ENCODE measurements around the gene IGFLR1.
A peak's percentile ranks its signal among the peaks of the same experiment; 100 is the strongest.
"Not testable (repeated sequence)": the region's sequence is repeated elsewhere in the genome, so short reads cannot be mapped to it uniquely, and the experiment has no call there.

The IGFLR1 gene

DNA sequence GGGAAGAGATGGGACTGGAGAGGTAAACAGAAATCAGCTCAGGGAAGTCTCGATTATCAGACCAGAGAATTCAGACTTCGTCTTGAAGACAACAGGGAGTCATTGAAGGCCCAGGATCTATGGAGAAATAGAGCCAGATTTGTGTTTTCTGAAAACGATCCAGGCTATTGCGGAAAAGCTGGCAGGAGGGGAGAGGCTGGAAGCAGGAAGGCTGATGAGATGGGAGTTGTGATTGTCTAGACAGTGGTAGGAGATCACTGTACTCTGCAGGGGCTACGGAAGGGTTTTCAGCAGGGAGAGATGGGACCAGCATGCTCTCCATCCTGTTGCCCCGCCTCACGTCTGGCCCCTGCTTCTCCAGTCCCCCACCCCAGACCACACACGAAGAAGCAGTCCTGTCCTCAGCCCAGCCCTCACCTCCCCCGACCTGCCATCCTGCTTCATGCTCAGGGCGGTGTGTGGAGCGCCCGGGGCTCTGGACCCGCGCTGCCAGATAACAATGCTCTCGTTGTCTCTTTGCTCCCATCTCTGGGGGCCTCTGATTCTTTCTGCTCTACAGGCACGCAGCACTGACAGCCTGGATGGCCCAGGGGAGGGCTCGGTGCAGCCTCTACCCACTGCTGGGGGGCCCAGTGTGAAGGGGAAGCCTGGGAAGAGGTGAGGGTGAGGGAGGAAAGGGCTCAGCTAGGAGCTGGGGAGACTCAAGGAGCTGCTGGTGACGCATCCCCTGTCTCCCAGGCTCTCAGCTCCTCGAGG lies 35.0 kb upstream of the IGFLR1 start:
- DNase-seq, result peak in 23 of 56 donors; percentile 9 to 55 (median 34)

DNA sequence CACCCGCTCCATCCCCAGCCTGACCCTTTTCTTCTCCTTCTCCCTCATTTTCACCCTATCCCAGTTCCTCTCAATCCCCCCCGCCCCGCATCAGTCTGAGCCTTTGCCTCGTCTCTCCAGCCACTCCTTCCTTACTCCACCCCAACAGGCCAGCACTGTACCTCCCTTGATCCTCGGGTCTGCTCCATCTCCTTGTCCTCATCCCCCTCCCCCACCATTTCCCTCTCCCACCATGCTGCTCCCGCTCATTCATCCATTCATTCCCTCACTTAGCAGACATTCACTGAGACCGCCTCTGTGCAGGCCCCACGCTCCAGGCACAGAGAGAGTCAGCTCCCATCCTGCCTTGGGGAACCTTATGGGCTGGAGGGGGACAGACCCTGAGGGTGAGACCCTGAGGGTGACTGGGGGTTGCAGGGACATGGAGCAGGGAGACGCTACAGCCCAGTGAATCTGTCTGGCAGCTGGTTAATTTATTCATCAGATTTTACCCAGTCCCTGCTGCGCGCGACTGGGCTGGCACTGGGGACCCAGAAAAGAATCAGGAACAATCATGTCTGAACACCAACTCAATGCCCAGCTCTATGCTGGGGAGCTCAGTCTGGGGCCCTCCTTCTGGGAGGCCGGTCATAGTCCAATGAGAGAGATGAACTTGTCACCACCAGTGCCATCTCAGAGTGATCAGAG lies 34.0 kb upstream of the IGFLR1 start:
- DNase-seq, result peak in 3 of 56 donors; percentile 18 to 33 (median 28)

DNA sequence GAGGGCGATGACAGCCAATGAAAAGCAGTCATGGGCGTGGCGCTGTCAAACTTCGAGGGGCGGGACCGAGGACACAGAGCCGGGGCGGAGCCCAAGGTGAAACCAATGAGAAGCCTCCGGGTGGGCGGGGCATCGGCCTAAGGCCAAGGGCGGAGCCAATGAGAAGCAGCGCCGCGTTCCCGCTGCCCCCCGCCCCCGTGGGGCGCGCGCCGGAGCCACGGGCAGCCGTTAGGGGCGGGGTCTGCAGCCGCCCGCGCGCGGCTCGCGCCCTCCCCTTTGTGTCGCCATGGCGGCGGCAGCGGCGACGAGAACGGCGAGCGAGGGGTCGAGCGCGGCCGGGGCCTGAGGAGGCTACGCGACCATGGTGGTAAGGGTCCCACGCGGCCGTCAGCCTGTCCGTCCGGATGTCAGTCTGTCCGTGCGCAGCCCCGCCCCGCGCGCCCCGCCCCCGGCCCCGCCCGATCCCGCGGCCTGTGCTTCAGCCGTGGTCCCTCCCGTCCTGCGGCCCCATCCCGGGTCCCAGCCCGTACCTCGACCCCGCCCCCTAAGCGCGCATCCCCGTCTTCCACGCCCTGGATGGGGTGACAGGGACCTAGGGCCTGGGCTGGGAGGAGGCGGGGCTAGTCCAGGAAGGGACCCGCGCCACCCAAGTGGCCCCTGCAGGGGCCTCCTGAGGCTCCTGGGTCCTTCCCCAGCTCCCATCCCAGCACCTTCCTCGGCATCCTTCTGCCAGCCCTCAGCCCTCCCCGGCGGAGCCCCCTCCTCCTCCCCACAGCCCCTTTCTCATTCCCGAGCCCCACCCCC lies 33.2 kb upstream of the IGFLR1 start, which contains the start of gene ARHGAP33:
TSS of gene ARHGAP33 (plus strand) at position 267 of the 804 bp plus-strand sequence. CDS start at position 362, 95 bp downstream.
- DNase-seq, result peak; percentile 56 to 99 (median 95)

DNA sequence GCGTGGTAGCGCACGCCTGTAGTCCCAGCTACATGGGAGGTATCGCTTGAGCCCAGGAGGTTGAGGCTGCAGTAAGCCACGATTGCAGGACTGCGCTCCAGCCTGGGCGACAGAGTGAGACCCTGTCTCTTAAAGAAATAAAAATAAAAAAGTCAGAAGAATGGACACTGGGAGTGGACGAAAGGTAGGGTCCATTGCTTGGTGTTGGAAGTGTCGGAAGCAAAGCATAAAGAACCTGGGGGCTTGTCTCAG lies 32.7 kb upstream of the IGFLR1 start:
- DNase-seq, result no peak

DNA sequence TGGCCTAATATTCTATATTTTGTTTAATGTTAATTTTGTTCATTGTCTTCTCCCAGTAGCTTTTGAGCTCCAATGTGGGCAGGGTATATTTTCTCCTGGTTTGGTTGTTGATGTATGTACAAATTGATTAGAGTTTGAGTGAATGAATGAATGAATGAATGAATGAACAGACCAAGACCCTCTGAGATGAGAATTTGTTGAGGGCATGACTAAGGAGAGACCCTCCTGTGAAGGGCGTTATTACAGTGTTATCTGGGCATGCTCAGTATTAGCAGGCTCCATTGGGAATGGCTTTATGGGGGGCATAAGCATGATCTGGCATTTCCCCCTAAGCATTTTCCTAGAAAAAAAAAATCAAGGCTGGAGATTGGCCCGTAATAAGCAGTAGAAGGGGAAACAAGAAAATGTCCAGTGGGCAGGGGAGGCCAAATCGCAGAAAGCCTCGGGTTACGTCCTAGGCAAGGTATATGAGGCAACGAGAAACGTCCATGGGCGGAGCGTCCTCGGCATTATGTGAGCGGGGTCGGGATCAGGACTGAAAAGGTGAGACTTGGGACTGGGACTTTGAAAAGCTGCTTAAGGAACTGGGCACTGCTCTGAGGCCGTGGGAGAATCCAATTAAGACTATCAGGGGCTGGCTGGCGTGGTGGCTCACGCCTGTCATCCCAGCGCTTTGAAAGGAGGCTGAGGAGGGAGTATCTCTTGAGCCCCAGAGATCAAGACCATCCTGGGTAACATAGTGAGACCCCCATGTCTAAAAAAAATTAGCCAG lies 32.2 kb upstream of the IGFLR1 start:
- no peak for DNase-seq

DNA sequence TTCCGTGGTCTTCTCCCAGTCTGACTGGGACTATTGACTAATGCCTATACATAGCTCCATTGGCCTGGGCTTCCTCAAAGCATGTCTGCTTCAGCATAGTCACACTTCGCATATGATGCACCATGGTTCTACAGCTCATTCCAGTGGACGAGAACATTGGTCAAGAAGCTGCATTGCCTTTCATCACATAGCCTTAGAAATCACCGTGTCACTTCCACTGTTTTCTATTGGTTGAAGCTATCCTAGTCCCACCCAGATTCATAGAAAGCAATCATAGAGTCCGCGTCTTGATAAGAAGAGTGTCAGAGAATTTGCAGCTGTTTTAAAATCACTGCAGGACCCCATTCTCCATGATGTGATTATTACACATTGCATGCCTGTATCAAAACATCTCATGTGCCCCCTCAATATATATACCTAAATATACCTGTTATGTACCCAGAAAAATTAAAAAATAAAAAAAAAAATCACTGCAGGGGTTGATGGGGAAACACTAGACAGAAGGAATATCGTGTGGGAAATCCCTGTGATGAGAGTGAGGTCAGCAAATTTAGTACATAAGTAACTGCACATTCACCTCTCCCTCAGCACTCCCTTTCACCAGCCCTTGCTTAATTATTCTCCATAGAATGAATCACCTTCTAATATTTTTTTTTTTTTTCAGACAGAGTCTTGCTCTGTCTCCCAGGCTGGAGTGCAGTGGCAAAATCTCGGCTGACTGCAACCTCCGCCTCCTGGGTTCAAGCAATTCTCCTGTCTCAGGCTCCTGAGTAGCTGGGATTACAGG lies 31.0 kb upstream of the IGFLR1 start:
- no peak for DNase-seq

DNA sequence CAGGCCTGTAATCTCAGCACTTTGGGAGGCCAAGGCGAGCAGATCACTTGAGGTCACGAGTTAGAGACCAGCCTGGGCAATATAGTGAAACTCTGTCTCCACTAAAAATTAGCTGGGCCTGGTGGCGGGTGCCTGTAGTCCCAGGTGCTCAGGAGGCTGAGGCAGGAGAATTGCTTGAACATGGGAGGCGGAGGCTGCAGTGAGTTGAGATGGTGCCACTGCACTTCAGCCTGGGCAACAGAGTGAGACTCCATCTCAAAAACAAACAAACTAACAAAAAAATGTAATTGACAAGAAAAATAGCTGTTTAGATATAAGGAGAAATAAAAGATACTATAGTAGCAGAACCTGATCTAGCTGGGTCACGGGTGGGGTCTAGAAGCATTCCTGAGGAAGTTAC lies 30.1 kb upstream of the IGFLR1 start:
- not testable (repeated sequence) for DNase-seq

DNA sequence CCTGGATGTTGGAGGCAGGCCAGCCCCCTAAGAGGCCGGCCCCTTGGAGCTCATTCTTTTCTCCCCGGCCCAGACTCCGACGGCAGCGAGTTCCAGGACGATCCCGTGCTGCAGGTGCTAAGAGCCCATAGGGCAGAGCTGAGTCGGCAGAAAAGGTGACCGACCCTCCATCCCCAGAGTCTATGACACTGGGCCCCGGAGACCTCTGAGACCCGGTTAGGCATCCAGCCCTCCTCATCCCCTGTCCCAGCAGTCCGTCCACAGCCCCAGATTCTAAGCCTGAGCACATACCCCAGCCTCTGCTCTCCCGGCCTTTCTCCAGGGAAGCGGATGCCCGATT lies 25.8 kb upstream of the IGFLR1 start:
- no peak for DNase-seq

DNA sequence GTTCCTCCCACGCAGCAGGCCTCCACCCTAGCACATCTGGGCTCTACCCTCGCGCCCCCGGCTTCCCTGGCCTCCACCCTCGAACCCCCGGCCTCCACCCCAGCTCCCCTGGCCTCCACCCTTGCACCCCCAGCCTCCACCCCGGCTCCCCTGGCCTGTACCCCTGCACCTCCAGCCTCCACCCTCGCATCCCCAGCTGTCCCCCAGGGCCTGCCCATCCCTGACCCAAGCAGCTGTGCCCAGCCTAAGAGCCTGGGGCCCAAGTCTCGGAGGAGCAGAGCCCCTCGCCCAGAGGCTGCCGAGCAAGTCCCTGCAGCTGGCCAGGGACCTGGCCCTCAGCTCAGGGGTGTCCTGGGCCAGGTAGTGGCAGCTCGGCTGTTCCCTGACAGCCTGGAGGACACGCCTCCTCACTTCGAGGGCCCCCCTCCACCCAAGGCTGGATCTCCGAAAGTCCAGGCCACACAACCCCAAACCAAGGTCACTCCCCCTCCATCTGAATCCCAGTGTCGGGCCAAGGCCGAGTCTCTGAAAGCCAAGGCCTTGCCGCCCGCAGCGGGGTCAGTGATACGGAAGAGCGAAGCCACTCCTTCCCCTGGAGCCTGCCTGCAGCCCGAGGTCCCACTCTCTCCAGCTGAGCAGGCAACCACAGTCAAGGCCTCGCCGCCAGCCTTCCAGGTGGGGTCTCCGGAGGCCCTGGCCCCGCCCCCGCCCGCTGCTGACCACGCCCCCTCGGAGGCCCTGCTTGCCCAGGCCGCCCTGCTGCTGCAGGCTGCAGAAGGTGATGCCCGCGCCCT lies 25.2 kb upstream of the IGFLR1 start:
- DNase-seq, result no peak

DNA sequence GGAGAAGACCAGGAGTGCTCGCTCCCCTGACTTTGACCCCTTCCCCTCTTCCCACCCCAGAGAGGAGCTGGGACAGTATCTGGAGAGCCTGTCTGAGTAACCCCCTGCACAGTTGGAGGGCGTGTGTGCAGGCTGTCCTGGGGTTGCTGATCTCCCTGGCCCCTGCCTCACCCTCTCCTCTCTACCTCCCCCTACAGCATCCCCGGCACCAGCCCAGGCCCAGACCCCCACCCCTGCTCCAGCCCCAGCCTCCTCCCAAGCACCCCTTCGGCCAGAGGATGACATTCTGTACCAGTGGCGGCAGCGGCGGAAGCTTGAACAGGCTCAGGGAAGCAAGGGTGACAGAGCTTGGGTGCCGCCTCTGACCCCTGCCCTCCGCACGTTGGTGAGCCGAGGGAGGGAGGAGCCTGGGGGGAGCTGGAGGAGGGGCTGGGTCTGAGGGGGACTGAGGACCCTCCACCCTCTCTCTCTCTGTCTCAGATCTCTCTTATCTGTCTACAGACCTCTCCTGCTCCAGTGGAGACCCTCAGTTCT lies 24.4 kb upstream of the IGFLR1 start:
- no peak for DNase-seq

DNA sequence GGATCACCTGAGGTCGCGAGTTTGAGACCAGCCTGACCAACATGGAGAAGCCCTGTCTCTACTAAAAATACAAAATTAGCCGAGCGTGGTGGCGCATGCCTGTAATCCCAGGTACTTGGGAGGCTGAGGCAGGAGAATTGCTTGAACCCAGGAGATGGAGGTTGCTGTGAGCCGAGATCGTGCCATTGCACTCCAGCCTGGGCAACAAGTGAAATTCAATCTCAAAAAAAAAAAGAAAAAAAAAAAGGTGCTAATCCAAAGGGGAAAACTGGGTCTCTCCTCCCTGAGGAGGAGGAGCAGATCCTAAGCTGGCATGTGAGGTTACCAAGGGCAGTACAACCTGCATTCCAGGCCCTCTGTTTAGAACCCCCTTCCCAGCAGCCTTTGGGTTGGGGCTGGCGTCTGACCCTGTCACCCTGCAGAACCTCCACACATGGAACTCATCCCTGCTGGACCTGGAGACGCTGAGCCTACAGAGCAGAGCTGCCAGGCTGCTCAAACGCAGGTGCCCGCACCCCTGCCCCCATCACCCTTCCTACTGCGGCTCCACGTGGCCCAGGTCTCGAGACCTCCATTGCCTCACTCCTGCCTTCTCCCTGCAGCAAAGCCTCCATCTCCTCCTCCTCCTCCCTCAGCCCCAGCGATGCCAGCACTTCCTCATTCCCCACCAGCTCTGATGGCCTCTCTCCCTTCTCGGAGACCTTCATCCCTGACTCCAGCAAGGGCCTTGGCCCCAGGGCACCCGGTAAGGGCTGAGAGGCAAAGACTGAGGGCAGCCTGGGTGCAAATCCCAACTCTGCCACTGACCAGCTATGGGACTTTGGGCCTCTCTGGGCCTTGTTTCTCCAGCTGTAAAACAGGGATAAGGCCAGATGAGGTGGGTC lies 22.4 kb upstream of the IGFLR1 start:
- DNase-seq, result no peak

DNA sequence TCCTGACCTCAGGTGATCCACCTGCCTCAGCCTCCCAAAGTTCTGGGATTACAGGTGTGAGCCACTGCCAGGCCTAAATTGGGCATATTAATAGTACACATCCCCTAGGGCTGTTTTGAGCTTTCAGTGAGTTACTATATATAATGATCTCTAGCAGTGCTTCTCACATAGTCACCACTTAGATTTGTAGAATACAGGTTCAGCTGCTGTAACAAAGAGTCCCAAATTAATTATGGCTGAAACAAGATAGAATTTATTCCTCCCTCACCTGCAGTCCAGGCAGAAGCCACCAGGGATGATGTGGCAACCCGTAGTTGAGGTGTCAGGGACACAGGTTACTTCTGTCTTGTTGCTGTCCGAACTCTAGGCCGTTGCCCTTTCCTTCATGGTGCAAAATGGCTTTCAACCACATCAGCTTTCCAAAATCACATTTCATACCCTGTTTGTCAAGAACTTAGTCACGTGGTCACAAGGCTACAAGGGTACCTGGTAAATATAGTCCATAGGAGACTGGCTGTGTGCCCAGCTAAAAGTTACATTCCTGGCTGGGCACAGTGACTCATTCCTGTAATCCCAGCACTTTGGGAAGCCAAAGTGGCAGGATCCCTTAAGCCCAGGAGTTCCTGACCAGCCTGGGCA lies 18.6 kb upstream of the IGFLR1 start:
- no peak for DNase-seq

DNA sequence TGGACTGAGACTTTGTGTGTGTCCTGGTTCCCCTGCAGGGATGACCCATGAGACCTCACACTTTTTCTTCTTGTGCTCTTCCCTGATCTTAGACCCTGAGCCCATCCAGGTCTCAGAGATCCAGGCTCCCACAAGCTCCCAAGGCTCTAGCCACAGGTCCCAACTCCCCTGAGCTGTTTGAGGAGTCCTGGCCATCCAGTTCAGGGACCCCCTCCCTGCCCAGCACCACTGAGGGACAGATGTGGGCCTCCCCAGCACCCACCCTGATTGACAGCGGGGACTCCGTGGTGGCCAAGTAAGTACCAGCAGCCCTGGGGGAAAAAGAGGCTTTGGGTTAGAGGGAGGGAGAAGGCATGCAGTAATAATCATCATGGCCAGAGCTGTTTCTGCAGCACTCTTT lies 17.4 kb upstream of the IGFLR1 start:
- DNase-seq, result no peak

DNA sequence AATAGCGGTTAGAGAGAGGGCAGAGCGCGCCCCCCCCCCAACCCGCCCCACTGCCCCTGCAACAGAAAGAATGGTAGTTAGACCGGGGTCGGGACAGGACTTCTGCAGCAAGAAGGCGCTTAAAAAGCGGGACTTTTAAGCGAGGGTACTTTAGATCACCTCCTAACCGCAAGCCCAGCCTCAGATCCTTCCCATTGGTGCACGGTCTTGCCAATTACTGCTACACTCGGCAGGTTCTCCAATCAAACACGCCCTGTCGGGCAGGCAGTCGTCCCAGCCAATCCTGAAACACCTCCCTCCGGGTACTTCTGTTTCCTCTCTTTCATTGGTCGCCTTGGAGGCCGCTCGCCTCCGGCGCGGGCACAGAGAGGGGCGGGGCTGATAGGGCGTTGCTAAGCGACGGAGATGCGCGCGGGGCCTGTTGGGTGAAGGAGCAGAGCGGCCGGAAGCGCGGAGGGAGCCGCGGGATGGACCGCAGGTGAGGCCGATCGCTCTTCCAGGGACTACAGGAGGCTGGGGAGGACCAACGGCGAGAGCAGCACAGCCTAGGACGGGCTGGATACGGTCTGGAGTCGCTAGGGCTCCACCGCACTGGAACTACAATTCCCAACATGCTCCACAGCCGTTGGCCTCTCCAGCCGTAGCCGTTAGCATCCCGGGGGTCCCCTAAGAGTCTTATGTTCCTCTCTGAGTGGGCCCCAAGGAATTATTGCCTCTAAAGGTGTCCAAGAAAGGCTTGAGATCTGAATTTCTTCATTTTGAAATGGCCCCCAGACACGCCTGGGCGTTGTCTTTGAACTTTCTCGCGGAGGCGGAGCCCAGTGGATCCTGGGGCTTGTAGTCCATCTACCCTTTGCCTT lies 15.7 kb upstream of the IGFLR1 start, which contains the start of gene PROSER3:
TSS of gene PROSER3 (plus strand) at position 428 of the 860 bp plus-strand sequence. CDS start at position 468, 40 bp downstream.
- DNase-seq, result peak; percentile 78 to 100 (median 98)

DNA sequence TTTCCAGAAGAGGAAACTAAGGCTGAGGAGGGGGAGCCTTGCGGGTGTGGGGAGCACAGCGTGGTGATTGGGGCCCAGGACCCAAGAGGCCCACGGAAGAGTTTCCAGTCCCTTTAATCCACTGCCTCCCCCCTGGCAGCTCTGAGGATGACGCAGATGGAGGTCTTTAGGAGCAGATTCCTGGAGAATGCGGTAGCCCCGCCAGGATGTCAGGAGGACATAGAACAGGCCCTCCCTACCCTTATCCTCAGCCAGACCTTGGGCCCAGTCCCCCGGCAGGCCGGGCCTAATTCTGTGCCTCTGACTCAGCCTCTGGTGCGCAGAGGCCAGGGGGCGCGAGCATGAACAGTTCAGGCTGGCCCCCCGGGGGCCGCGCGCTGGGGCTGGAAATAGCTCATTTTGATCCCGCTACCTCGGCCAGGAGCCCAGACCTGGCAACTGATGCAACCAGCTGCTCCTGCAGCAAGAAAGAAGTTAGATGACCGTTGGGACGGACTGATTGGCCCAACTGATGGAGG lies 15.0 kb upstream of the IGFLR1 start:
- peak in 23 of 56 donors; percentile 38 to 84 (median 67) for DNase-seq
